Kidney capillary endothelial cell (primary cell): ENCODE measurements around the gene ADIPOR2.

Experiments used
- DNase-seq: peaks from one replicate; pipeline ENCODE4 v3.0.0-alpha.2; 2018; ENCODE audit warnings: low spot score

Gene ADIPOR2

GRCh38 chr12:1737652-1738286 is 46.9 kb downstream of the ADIPOR2 start:
- no peak for DNase-seq

GRCh38 chr12:1738446-1738845 is 47.6 kb downstream of the ADIPOR2 start:
- DNase-seq: no peak

GRCh38 chr12:1739368-1739767 is 48.5 kb downstream of the ADIPOR2 start:
- DNase-seq: no peak

GRCh38 chr12:1740161-1740948 is 49.5 kb downstream of the ADIPOR2 start:
- DNase-seq: no peak

GRCh38 chr12:1741154-1741949 is 50.5 kb downstream of the ADIPOR2 start:
- DNase-seq: no peak

- DNase-seq: no peak
Measured at GRCh38 chr12:1744932-1745331, 54.1 kb downstream of the ADIPOR2 start.

GRCh38 chr12:1747609-1748008 is 56.7 kb downstream of the ADIPOR2 start:
- DNase-seq: no peak

GRCh38 chr12:1749019-1749418 is 58.1 kb downstream of the ADIPOR2 start:
- DNase-seq: no peak

GRCh38 chr12:1750300-1750699 is 59.4 kb downstream of the ADIPOR2 start:
- DNase-seq: no peak

- DNase-seq: no peak
Measured at GRCh38 chr12:1758376-1758775, 67.5 kb downstream of the ADIPOR2 start.

- DNase-seq: no peak
Measured at GRCh38 chr12:1758887-1759286, 68.0 kb downstream of the ADIPOR2 start.

GRCh38 chr12:1760566-1761382 is 69.9 kb downstream of the ADIPOR2 start:
- DNase-seq: peak; percentile 63

GRCh38 chr12:1761857-1762256 is 71.0 kb downstream of the ADIPOR2 start:
- no peak for DNase-seq

- no peak for DNase-seq
Measured at GRCh38 chr12:1763153-1763552, 72.3 kb downstream of the ADIPOR2 start.

GRCh38 chr12:1766110-1766509 is 75.2 kb downstream of the ADIPOR2 start:
- no peak for DNase-seq

- DNase-seq: no peak
Measured at GRCh38 chr12:1767407-1768090, 76.7 kb downstream of the ADIPOR2 start.

GRCh38 chr12:1768615-1769014 is 77.7 kb downstream of the ADIPOR2 start:
- no peak for DNase-seq

- DNase-seq: no peak
Measured at GRCh38 chr12:1769809-1770494, 79.1 kb downstream of the ADIPOR2 start.

- DNase-seq: no peak
Measured at GRCh38 chr12:1773937-1774655, 83.2 kb downstream of the ADIPOR2 start.
